HG02610 (cell line): ENCODE data around the gene GALNT9.

Source experiments
- ATAC-seq: cut with Tn5 transposase; IDR thresholded peaks from one replicate; pipeline ENCODE4 v1.9.1; 2021; ENCODE audit warnings: mild to moderate bottlenecking, moderate library complexity; ENCODE audit not compliant: unreplicated experiment

Gene GALNT9

DNA sequence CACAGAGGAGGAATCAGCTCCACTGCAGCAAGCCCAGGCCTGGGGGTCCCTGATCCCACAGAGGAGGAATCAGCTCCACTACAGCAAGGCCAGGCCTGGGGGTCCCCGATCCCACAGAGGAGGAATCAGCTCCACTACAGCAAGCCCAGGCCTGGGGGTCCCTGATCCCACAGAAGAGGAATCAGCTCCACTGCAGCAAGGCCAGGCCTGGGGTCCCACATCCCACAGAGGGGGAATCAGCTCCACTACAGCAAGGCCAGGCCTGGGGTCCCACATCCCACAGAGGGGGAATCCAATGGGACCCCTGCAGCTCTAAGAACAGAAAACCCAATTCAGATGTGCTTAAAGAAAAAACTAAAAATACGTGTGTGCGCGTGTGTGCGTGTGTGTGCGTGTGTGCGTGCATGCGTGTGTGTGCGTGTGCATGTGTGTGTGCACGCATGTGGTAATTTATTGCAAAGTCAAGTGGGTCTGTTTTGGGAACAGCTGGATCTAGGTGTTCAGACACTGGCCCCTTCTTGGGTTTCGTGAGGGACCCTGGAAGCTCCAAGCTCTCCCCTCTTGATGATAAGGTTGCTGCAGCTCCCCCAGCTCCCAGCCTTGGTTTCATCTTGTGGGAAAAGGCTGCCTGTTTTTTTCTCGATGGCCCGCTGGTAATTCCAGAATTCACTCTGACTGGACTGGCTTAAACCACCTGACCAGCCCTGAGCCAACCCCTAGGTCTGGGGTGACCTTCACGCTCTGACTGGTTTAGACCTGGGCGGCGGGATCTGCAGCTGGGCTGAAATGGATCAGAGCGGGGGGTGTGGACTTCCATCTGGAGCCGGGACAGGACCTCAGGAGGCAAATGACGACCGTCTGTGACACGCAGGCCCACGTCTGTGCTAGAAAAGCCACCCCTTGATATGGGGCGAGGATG lies 47.1 kb downstream of the GALNT9 start:
- no peak for ATAC-seq

DNA sequence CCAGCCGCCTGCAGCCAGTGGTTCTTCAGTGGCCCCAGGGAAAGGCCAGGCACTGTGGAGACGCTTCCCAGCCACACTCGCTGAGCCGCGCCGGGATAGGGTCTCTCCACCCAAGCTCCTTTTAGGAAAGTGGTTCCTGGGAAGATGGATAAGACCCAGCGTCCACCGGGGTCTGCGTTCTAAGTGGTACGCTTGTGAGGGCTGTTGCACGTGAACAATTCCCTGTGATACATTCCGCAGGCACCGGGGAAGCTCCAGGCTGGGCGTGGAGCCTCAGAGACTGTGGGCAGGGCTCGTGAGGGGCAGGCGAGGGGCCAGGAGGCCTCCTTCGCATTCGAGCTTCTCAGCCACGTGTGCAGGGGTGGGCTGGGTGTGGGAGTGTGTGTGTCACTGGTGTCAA lies 48.4 kb downstream of the GALNT9 start:
- no peak for ATAC-seq

DNA sequence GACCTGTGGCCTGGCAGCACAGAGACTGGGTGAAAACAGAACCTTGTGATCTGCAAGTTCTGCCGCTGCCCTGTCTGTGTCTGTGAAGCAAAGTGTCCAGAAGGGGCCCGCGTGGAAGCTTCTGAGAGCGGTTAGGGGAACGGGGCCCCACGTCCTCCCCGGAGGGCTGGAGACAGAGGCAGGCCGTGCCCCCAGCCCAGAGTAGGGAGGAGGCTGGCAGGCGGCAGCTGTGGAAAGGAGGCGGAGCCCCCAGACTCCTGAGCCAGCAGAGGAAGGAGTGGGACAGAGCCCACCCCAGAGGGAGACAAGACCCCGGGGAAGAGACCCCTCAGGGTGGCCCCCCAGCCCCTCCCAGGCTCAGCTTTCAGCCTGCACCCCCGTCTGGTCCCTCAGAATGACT lies 49.0 kb downstream of the GALNT9 start:
- no peak for ATAC-seq

DNA sequence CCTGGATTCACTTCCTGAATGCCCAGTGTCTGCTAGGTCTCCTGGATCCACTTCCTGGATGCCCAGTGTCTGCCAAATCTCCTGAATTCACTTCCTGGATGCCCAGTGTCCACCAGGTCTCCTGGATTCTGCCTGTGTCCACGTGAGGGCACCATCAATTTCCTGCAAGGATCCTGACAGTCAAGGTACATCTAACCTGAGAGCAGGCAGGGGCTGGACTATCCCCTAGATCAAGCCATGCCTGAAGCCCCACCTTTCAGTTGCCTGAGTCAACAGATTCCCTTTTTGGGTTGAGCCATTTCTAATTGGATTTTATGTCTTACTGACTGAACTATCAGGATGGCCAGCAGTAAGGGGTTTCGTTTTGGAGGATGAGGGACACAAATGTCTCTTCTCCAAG lies 49.5 kb downstream of the GALNT9 start:
- no peak for ATAC-seq

DNA sequence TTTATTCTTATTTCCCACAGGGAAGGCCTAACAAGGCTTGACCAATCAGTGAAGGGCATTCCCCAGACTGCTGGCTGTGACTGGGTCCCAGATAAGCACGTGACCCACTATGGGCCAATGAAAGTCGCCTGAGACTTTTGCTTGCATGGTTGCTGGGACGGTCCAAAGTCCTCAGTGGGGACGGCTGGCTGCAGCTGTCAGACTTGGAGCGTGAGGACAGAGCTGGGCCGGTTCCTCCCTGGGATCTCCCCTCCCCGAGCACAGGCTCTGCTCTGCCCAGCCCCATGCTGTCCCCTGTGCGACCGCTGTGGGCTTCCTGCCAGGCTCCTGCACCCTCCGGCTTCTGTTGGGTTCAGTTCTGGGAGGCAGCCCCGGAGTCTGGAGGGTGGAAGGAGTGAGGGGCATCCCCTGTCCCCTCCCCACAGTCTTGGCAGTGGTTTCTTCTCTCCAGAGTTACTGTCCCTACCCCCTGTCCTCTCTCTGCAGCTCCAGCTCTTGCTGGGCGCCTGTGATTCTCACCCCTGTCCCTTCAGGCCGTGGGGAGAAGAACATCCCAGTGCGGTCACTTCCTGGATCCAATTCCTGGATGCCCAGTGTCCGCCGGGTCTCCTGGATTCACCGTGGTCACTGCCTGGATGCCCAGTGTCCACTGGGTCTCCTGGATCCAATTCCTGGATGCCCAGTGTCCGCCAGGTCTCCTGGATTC lies 50.1 kb downstream of the GALNT9 start:
- no peak for ATAC-seq

DNA sequence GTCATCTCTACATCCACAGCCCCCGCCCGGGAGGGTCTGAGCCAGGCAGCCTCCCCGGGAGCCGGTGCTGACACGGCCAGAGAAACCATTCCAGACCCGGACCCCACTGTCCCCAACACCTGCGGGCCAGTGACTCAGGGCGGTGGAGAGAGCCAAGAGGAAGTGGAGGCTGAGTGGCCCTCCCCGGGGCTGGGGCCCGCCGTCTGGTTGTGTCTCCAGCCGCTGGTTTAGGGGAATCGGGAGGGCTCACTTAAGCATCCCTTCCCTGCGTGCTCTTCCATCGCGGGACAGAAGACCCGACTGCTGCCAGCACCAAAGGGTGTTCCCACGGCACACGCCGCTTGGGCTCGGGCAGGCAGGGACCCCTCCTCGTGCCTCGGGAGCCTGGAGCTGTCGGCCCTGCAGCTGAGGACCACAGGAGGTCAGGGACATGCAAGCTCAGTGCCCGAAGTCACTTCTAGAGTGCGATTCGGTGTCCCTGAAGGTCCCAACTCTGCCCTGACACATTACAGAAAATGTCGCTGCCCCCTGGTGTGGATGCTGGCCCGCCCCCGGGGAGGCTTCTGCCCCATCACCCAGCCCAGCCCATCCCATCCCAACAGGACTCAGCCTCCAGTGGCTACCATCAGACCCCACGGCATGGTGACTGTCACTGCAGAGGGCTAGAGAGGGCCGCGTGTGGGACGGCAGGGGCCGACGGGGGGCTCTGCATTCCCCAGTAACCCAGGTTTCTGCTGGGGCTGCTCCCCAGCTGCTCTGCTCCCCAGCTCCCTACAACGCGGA lies 50.8 kb downstream of the GALNT9 start:
- no peak for ATAC-seq

DNA sequence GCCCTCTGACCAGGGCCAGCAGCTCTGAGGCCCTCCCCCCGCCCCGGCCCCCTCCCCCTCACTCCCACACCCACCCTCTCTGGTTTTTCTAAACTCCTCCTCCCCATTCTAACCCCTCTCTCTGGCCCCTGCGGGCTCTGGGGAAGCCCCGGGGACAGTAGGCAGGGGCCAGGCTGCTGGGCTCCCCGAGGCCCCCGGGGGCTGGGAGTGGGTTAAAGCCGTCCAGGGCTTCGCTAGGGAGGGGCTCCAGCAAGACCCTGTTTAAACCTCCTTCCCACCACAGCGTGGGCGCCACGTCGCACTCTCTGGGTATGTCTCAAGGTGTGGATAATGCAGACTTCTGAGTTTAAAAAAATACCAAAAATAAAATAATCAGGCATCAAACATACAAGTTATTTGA lies 51.4 kb downstream of the GALNT9 start:
- no peak for ATAC-seq

DNA sequence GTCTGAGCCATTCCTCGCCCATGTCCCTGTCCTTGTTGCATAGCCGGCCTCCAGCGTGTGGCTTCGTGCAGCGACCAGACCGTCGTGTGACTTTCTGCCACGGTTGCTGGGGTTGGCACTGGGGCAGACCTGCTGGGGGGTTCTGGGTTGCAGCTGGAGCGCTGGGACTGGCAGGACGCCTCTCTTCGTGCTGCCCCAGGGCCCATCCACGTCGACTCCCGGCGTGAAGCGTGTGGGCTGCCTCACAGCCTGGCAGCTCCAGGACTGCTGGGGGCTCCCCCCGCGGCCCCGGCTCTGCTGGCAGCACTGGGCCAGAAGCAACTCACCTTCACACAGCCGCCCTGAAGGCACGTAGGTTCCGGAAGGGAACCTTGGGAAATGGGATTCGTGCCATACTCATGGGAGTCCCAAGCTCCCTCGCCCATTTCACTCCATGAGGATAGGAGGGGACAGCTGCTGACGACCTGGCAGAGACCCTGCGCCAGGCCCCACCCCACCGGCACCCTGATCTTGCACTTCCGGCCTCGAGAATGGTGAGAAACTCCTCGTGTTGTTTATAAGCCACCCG lies 51.9 kb downstream of the GALNT9 start:
- no peak for ATAC-seq

DNA sequence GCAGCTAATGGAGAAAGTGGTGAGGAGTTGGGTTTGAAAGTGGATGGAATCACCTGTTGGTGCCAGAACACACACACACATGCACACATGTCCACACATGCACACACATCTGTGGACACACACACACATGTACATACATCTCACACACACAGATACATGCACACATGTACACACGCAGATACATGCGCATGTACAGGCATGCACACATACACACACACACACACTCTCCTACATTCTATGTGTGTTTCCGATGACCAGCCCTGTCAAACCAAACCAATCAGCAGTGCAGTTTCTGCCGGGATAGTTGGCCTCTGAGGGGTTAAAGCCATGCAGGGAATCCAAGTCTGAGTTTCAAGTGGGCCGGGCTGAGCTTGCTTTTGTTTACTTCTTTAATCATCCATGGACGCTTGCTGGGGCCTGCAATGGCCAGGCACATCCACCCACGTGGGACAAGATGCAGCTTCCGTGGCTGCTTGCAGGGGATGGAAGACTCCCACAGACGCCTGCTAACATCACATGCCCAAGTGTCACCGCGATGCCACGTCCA lies 52.5 kb downstream of the GALNT9 start:
- ATAC-seq = no peak

DNA sequence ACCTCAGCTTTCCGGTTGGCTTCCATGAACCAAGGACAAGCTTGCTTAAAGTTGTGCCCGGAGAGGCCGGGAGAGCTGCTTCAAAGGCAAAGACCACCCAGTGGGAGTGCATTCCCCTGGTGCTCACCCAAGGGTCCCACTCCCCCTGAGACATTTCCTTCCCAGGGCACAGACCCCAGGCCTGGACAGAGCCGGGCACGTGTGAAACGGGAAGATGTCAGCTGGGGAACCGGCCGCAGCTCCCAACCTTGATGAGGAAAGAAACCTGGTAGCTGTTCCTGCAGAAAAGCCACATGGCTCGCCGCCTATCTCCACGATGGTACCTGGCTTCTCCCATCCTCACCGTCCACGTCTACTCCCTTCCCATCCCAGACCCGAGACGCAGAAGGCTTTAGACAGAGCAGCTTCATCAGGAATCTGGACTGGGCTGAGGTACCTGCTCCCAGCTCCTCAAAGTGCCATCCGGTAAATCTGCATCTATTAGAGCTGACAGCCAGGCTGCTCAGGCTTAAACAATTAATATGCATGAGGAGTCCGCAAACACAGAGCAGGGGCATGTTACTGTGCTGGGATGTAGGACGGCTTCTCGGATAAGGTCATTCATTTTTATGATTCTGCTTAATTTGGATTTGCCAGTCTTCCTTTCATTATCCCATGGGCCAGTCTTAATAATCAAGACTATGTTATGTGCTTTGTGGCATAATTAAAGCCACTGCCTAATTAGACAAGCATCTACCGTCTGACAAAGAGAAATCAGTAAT lies 53.1 kb downstream of the GALNT9 start:
- no peak for ATAC-seq

DNA sequence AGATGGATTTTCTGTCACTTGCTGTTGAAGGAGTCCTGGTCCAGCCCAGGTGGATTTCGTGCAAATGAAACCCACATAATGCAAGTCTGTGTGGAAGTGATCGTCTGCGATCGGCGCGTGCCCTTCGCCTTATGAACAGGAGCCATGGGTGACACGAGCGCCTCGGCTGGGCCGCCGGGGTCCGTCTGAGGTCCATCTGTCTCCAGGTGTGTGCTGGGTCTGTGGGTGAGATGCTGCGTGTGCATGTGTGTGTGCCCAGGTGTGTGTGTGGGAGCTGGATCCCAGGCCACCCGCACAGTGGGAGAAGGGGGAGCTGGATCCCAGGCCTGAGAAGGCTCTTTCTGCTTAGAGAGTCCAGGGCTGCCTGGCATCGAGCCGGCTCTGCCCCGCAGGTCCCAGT lies 53.8 kb downstream of the GALNT9 start:
- ATAC-seq = no peak

DNA sequence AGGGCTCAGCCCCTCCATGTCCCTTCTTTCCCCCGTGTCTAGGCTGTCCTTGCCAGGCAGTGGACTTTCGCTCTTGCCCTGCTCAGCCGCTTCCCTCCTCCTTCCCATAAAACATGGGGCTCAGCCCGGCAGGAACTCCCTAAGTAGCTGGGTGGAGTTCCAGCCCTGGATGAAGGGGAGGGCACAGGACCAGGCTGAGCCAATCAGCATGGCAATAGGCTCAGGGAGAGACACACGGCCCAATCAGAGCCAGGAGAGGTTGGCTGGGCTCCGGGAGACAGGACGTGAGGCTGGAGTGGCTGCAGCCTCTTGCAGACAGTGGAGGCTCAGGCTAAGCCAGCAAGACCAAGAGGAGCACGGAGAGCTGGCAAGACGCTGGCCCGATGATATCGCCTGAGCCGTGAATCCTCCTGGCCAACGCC lies 54.3 kb downstream of the GALNT9 start:
- no peak for ATAC-seq

DNA sequence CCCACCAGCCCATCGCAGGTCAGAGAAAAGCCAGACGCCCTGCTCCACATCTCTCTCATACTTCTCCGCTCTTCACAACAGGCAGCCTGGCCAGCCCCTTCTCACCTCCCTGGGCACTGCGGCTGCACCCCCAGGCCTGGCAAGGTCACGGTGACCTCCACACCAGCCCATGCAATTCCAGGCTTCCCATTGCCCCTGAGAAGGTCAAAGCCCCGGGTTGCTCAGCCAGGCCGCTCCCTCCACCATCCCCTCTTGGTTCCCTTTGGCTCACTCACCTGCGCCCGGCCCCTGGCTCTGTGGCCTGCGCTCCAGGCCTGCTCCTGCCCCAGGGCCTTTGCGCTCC lies 55.4 kb downstream of the GALNT9 start:
- no peak for ATAC-seq

DNA sequence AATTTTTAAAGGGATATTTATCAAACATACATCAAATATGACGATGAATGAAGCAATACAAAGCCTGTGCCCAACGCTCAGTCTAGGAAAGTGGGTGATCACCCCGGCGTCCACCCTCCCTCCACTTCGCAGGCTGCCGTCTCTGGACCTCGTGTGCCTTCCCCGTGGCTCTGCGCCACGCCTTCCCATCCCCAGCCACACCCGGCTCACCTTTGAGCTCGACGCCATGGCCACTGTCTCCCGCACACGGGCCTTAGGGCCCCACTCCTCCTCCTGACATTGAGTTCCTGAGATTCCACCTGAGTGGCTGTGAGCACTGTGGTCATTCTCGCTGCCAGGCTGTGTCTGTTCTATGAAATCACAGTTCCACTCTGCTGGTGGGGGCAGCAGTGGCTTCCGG lies 56.7 kb downstream of the GALNT9 start:
- ATAC-seq = no peak

DNA sequence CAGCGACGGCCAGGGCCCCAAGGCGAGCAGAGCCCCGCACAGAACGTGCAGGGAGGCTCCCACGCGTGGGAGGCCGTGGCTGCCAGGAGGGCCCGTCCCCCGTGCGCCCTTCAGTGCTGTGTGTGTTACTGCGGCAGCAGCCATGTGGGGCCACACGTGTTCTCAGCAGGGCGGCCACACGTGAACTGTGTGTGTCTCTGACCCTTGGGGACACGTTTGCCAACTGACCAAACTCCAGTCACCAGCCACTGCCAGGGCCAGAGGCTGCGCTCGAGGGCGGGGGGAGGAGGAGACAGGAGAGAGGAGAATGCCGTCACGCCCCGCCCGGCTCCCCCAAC lies 57.7 kb downstream of the GALNT9 start:
- ATAC-seq = no peak

DNA sequence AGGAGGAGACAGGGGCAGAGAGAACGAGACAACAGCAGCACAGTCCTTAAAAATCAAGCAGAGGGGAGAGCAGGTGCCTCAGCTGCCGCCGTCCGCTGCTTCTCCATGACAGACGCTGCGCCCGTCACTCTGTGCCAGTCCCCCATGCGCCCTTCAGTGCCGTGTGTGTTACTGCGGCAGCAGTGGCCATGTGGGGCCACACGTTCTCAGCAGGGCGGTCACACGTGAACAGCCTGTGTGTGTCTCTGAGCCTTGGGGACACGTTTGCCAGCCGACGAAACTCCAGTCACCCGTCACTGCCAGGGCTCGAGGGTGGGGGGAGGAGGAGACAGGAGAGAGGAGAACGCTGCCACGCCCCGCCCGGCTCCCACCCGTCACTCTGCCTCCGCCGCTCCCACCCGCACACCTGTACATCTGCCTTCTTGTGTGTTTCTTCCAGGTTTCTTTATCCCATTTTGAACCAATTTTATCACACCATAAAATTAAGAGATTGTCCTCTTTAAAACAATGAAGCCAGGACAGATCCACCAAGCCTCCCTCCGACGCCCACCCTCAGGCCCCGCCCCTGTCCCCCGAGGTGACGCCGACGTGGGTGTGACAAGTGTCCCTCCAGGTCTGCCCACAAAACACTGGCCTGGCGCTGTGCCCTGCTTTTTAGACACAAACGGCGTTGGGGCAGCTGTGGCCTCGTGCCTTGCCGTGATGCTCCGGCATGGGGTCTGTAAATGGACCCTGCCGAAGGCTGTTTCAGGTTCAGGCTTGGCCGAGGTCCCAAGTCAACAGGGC lies 58.2 kb downstream of the GALNT9 start:
- no peak for ATAC-seq

DNA sequence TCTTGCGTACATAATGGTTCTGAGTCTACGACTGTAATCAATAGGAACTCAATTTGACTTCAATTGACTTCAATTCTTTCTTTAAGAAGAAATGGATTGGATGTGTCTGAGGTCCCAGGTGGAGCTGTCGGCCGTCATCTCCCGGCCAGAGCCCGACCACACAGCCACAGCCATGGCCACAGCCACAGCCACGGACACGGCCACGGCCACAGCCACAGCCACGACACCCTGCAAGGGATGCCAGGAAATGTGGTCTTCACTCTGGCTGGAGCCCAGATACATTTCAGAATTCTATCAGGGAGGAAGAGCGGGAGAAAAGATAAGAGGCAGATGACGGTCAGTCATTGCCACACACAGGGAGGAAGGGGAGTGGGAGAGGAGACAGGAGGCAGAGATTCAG lies 58.9 kb downstream of the GALNT9 start:
- ATAC-seq = no peak

DNA sequence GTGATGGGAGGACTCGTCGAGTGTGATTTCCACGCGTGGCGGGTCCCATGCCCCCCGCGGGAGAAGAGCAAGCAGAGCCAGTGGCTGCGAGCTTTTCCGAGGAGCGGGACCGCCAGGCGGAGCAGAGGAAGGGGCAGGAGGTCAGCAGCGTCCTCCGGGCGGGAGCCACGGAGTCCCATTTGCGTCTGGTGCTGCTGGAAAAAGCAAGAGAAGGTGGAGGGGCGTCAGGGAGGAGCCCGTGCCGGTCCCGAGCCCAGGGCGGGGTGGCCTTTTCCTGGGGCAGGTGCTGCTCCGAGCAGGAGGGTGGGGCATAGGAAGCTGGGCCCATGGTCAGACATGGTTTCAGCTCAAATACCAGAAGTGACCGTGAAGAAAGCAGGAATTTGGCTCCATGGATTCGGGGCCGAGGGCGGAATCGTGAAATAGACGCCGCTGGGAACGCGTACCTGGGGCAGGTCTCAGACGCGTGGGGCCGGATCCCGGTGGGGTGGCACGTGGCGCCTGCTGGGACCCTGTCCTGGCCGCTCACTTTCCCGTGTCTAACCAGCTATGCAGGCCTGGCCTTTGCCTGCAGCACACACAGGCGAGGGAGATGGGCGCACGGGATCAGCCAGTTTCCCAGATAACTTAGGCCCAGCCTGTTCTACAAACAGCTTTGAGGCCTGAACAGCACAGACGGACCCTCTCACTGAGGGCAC lies 60.0 kb downstream of the GALNT9 start:
- ATAC-seq = no peak

DNA sequence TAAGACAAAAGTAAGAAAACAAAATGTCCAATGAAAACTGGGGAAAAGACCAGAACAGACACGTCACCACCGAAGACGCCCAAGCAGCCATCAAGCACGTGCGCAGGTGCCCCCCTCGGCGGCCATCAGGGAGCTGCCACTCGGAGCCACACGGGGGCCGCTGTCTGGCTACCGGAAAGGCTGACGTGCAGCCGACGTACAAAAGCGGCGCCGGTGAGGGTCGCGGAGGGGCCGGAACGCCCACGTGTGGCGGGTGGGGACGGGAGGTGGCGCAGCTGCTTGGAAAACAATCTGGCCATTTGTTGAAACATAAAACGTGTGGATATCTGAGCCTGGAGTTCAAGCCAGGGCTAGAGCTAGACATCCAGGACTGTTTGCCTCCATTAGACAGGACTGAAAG lies 60.7 kb downstream of the GALNT9 start:
- ATAC-seq = no peak
